MM.1S (cell line): ENCODE measurements around the gene EPHB1.

Experiments
- DNase-seq: peaks from one replicate; pipeline ENCODE4 v3.0.0-alpha.2; 2015
- H2AFZ ChIP-seq: fragments of 300-600 bp; sonication (generic); 2 replicates; pipeline ENCODE4 v1.6.0; 2016; ENCODE audit warnings: antibody characterized with exemption, low read length
- H3F3A ChIP-seq: fragments of 300-600 bp; sonication (generic); 2 replicates; pipeline ENCODE4 v1.6.1; 2016; ENCODE audit warnings: mild to moderate bottlenecking, antibody characterized with exemption, low read length, moderate library complexity, mixed read lengths; ENCODE audit not compliant: insufficient read depth
- H3K27ac ChIP-seq: fragments of 300-600 bp; sonication (generic); 2 replicates; pipeline ENCODE4 v1.5.1; 2016; ENCODE audit warnings: mild to moderate bottlenecking, low read length
- H3K27me3 ChIP-seq: fragments of 300-600 bp; sonication (generic); replicated peaks from 2 replicates; pipeline ENCODE4 v1.6.0; 2016; ENCODE audit warnings: low read length; ENCODE audit not compliant: insufficient read depth
- H3K36me3 ChIP-seq: fragments of 300-600 bp; sonication (generic); replicated peaks from 2 replicates; pipeline ENCODE4 v1.6.1; 2016; ENCODE audit warnings: mild to moderate bottlenecking, low read length, mixed read lengths; ENCODE audit not compliant: insufficient read depth
- H3K4me1 ChIP-seq: fragments of 300-600 bp; sonication (generic); 2 replicates; pipeline ENCODE4 v1.6.1; 2016; ENCODE audit warnings: low read length, mixed read lengths
- H3K4me2 ChIP-seq: fragments of 300-600 bp; sonication (generic); 2 replicates; pipeline ENCODE4 v1.6.0; 2016; ENCODE audit warnings: low read depth, low read length
- H3K4me3 ChIP-seq: fragments of 300-600 bp; sonication (generic); 2 replicates; pipeline ENCODE4 v1.5.1; 2016; ENCODE audit warnings: low read length, mixed read lengths
- H3K79me2 ChIP-seq: fragments of 300-600 bp; sonication (generic); 2 replicates; pipeline ENCODE4 v1.6.1; 2016; ENCODE audit warnings: mixed run types, low read length, mixed read lengths
- H3K9ac ChIP-seq: fragments of 300-600 bp; sonication (generic); 2 replicates; pipeline ENCODE4 v1.6.1; 2016; ENCODE audit warnings: low read length, mixed read lengths
- H3K9me2 ChIP-seq: fragments of 300-600 bp; sonication (generic); replicated peaks from 2 replicates; pipeline ENCODE4 v1.6.1; 2016; ENCODE audit warnings: mild to moderate bottlenecking, low read length, mixed read lengths; ENCODE audit not compliant: insufficient read depth
- H3K9me3 ChIP-seq: fragments of 300-600 bp; sonication (generic); replicated peaks from 2 replicates; pipeline ENCODE4 v1.6.1; 2016; ENCODE audit warnings: mild to moderate bottlenecking, low read length, mixed read lengths; ENCODE audit not compliant: insufficient read depth
- H4K20me1 ChIP-seq: fragments of 300-600 bp; sonication (generic); 2 replicates; pipeline ENCODE4 v1.6.1; 2016; ENCODE audit warnings: mild to moderate bottlenecking, low read length, moderate library complexity, mixed read lengths; ENCODE audit not compliant: insufficient read depth
- EZH2 ChIP-seq: fragments of 300-600 bp; sonication (generic); optimal IDR thresholded peaks from 2 replicates; pipeline ENCODE3; 2017; ENCODE audit warnings: low read depth, mild to moderate bottlenecking, antibody characterized with exemption, low read length, mixed read lengths
- EZH2phosphoT487 ChIP-seq: fragments of 300-600 bp; sonication (generic); IDR thresholded peaks from 2 replicates; pipeline ENCODE4 v1.6.1; 2018; ENCODE audit warnings: antibody characterized with exemption, low read length
- TF ChIP-seq, protein P1 (sequence below): fragments of 300-600 bp; sonication (generic); IDR thresholded peaks from 2 replicates; pipeline ENCODE4 v1.5.1; 2016; ENCODE audit warnings: antibody characterized with exemption, low read length, mixed read lengths

EPHB1 gene

DNA sequence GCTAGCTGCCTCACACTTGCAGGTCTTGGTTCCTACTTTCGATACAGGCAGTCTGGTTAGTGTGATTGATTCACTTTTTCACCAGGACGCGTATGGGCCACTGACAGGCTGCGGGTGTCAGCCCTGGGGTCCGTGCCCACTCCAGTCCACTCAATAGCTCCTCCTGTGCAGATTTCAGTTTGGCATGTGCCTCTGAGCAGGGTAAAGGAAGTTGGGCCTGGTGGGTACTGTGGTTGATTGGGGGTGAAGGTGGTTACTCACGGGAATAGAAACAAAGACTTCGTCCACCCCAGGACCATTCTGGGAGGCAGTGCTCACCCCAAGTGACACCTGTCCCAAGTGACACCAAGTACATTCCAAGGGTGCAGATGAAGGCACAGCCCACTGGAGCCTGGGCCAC, 62.3 kb downstream of the EPHB1 start:
- no peak overlapping the region for H3K4me3 ChIP-seq
- H3K27ac ChIP-seq, result no peak overlapping the region
- H3K4me1 ChIP-seq, result peaks cover 15% of the 10 kb centered on the region
- H4K20me1 ChIP-seq, result no peaks in the 10 kb centered on the region
- no peak for DNase-seq
- no peaks in the 10 kb centered on the region for H3K9me2 ChIP-seq
- no peaks in the 10 kb centered on the region for H3K36me3 ChIP-seq
- H3K9ac ChIP-seq, result no peak overlapping the region
- TF ChIP-seq EZH2phosphoT487 (no peak), EZH2 (no peak)
- TF ChIP-seq, protein P1, sequence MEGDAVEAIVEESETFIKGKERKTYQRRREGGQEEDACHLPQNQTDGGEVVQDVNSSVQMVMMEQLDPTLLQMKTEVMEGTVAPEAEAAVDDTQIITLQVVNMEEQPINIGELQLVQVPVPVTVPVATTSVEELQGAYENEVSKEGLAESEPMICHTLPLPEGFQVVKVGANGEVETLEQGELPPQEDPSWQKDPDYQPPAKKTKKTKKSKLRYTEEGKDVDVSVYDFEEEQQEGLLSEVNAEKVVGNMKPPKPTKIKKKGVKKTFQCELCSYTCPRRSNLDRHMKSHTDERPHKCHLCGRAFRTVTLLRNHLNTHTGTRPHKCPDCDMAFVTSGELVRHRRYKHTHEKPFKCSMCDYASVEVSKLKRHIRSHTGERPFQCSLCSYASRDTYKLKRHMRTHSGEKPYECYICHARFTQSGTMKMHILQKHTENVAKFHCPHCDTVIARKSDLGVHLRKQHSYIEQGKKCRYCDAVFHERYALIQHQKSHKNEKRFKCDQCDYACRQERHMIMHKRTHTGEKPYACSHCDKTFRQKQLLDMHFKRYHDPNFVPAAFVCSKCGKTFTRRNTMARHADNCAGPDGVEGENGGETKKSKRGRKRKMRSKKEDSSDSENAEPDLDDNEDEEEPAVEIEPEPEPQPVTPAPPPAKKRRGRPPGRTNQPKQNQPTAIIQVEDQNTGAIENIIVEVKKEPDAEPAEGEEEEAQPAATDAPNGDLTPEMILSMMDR, result no peak
- no peaks in the 10 kb centered on the region for H3K79me2 ChIP-seq
- no peaks in the 10 kb centered on the region for H3K9me3 ChIP-seq
- no peak overlapping the region for H3K4me2 ChIP-seq
- H3F3A ChIP-seq, result peaks cover 11% of the 10 kb centered on the region
- H2AFZ ChIP-seq, result no peak overlapping the region
- no peaks in the 10 kb centered on the region for H3K27me3 ChIP-seq

DNA sequence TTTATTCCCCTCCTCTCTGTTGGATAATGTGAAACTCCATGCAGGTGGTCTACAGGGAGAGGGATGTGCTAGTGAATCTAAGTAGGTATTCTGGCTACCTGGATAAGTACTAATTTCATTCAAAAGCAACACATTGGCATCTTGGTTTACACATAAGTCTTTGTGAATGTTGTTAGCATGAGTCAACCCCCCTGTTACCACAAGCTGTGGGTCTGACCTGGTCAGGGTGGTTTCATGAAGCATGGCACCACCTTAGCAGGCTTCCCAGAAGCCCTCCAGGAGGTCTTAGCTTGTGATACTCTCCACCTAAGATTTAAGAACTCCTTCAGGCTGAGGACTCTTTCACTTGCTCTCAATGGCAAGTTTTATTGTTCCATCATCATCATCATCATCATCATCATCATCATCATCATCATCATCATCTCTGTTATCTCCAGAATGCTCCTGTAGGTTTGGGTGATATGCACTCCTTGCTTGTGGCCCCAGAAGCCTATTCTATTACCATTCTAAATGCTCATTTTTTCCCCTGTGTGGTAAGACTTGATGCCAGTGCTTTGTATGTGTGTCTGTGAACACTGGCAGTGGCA, 62.8 kb downstream of the EPHB1 start:
- Histone ChIP-seq H3F3A (peaks cover 7% of the 10 kb centered on the region), H3K4me1 (peaks cover 11% of the 10 kb centered on the region), H2AFZ (no peak overlapping the region), H3K9ac (no peak overlapping the region), H3K27me3 (no peaks in the 10 kb centered on the region), H3K4me2 (no peak overlapping the region), H3K27ac (no peak overlapping the region), H4K20me1 (no peaks in the 10 kb centered on the region), H3K79me2 (no peaks in the 10 kb centered on the region), H3K9me2 (no peaks in the 10 kb centered on the region), H3K9me3 (no peaks in the 10 kb centered on the region), H3K36me3 (no peaks in the 10 kb centered on the region), H3K4me3 (no peak overlapping the region)
- no peak for TF ChIP-seq EZH2
- TF ChIP-seq, protein P1, result no peak
- no peak for TF ChIP-seq EZH2phosphoT487
- no peak for DNase-seq

DNA sequence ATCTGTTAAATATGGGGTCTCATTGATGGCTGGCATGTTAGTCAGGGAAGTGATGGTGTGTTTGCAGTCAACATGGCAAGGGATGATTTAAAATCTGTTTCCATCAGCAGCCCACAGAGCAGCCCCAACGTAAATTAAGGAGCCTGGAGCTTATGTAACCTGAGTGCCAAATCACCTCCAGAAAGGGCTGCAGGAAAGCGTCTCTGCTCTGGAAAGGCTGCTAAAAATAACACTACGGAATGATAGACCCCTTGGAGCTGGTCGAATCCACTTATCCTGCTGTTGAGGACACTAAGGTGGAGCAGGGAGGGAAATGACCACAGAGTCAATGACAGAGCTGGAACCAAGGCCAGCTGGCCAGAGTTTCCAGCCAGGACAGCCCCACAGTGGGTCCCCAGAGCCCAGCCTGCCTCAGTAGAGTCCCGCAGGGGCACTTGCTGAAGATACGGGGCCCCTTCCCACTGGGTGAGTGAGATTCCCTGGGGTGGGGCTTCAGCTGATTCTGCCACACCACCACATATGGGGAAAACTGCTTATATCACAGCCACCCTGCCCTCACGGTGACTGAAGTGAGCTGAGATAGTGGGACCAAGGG, 63.5 kb downstream of the EPHB1 start:
- TF ChIP-seq, protein P1, result no peak
- TF ChIP-seq EZH2phosphoT487, result no peak
- TF ChIP-seq EZH2, result no peak
- Histone ChIP-seq H3K9ac (no peak overlapping the region), H3F3A (peaks cover 1% of the 10 kb centered on the region), H3K4me1 (peaks cover 6% of the 10 kb centered on the region), H3K9me2 (no peaks in the 10 kb centered on the region), H4K20me1 (no peaks in the 10 kb centered on the region), H3K79me2 (no peaks in the 10 kb centered on the region), H3K27me3 (no peaks in the 10 kb centered on the region), H3K4me2 (no peak overlapping the region), H3K9me3 (no peaks in the 10 kb centered on the region), H3K36me3 (no peaks in the 10 kb centered on the region), H2AFZ (no peak overlapping the region), H3K4me3 (no peak overlapping the region), H3K27ac (no peak overlapping the region)
- no peak for DNase-seq
